HG03103 (cell line): Measurements from ENCODE around the gene ARID1B.
A peak's percentile ranks its signal among the peaks of the same experiment; 100 is the strongest.
"Not testable (repeated sequence)": the region's sequence is repeated elsewhere in the genome, so short reads cannot be mapped to it uniquely, and the experiment has no call there.

Experiments
- ATAC-seq: cut with Tn5 transposase; IDR thresholded peaks from one replicate; pipeline ENCODE4 v1.9.1; 2021; ENCODE audit warnings: low read depth; ENCODE audit not compliant: unreplicated experiment

The ARID1B gene

GRCh38 chr6:156980515-156980914, 203.3 kb downstream of the ARID1B start:
- no peak for ATAC-seq

DNA sequence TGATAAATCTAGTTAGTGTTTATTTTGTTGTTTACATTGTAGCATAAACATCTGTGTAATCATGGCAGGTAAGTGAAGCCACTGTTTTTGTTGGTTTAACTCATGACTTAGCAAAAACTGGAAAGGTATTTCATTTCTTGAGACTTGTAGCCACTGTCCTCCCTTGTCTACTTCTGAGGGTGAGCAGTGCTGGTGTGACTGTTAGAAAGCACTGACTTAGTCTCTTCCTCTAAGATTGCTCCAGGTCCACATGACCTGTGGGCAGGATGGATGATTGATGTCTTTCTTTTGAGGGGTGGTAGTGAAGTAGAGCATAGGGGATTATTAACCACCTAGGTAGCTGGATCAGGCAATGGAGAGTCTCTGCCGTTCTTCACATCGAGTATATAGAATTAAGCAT, 203.8 kb downstream of the ARID1B start:
- no peak for ATAC-seq

GRCh38 chr6:156982168-156982567, 205.0 kb downstream of the ARID1B start:
- ATAC-seq, result no peak

DNA sequence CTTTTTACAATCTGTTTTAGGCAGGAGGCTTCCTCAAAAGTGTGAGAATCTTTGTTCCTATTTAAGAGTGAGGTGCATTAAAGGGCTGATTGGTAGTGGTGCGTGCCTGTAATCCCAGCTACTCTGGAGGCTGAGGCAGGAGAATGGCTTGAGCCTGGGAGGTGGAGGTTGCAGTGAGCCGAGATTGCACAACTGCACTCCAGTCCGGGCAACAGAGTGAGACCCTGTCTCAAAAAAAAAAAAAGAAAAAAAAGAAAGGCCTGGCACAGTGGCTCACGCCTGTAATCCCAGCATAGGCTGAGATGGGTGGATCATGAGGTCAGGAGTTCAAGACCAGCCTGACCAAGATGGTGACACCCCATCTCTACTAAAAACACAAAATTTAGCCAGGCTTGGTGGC, 205.7 kb downstream of the ARID1B start:
- not testable (repeated sequence) for ATAC-seq

GRCh38 chr6:156984178-156984738, 207.1 kb downstream of the ARID1B start:
- ATAC-seq, result no peak

- ATAC-seq, result no peak
Observed at GRCh38 chr6:156985309-156985708, 208.1 kb downstream of the ARID1B start.

DNA sequence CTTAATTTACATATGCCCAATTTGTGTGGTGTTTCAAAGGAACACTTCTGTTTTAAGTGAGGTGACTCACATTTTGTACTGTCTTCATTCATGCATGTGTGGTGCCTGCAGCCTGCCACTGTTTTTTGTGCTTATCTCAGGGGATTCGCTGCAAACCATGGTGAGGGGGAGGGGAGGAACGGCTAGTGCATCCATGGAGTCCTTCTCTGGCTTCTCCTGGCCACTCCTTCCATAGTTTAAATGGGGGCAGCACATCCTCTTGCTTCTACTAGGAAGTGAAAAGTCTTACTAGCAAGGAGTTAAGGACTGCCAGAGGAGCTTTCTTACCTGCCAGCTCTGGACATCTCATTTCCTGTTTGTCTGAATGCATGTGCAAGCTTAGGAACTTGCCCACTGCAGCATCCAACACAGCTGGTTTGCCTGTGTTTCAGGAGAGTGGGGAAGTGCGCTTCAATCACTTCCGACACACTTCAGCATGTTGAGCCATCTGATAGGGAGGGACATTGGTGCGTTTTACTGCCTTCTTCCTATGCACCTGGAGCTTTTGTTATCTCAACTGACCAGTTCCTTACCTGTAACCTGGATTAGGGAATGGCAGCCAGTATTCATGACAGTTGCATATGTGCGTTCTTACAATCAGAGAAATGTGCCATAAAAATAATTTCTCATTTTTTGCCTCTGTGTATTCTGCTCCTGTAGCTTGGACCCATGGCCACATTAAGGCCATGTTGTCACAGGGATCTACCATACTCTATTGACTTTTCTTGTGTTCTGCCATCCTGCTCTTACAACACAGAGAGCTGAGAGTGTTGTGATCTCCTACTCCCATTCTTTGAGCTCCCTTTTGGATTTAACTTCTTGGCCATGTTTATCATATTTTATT, 211.3 kb downstream of the ARID1B start:
- ATAC-seq, result peak; percentile 76

- ATAC-seq, result no peak
Observed at GRCh38 chr6:156989159-156989806, 212.1 kb downstream of the ARID1B start.

DNA sequence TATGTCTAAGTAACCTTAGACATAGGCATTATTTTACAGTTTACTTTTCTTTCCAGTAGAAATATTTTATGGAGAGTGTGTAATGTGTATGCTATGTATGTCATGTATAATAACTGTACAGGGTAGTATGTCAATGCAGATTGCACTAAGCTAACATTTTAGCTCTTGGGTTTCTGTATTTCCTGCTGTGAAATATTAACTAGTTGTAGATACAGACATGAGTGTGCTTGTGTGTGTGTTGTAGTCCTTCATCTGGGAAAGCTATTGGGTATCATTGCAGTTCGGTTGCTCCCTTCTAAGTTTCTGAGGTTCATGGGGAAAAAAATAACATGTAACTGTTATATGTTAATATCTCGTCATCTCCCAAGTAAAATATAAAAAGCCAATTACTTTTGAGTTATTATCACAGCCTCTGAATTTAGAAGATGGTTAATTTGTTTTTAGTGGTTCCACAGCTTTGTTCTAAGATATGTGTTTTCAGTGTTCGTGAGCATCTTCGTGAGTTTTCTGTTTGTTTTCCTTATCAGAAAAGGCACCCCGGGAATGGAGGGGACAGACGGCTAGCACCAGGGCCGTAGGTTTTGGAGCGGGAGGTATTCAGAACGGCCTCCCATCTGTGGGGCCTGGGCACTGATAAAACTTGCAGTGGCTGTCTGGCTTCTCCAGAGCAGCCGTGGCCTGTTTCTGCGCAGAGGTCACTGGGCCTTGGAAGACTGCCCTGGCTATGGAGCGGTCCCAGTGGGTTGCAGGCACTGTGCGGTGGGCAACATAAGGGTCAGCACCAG, 215.0 kb downstream of the ARID1B start:
- no peak for ATAC-seq

DNA sequence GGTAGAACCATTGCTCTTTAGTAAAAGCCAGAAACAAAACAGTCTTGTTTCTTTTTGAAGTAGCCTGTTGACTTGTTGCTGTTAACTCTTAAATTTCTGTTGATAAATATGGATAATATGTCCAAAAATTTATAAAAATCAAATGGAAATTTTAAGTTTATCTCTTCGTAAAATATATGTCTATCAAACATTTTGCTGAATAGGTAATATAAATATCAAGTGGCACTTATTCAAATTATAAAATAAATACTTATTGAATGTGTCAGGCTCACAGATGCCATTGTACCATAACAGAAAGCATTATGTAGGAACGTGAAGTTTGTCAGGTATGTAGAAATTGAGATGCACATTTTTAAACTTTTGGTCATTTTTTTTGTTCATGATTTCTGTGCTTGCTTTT, 216.5 kb downstream of the ARID1B start:
- ATAC-seq, result no peak

DNA sequence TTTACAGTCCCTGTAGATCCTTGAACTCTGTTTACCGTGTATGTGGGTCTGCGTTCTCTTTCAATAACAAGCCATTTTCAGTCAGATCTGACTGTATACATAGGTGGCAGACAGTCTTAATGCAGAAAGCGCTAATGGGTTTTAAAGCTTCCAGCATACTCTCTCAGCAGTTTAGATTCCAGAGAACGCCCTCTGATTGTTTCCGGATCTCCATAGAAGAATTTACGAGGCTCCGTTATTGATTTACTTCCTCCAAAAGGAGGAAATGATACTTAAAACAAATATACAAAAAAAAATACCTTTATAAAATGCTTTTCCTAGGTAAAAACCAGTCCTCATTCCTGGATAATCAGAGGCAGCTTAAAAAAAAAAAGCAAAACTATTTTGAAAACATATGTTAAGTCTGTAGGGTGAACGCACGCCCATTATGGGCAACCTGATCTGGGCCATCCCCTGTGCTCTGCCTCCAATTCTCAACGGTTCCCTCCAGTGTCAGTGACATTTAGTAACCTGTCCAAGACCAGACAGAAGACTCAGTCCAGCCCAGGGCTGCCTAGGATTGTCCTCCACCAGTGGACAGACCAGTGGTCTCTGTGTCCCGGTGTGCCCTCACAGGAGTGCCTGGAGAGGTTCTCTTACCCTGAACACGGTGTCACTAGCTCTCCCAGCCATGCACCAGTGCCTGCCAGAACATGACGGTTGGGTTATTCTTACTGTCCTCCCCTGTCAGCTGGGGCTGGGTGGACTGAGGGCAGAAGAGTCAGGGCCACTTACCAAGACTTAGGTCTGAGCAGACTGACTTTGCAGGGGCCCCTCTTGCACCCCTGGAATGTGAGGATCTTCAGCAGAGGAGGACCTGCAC, 217.3 kb downstream of the ARID1B start:
- no peak for ATAC-seq

GRCh38 chr6:156995502-156995901, 218.3 kb downstream of the ARID1B start:
- no peak for ATAC-seq

DNA sequence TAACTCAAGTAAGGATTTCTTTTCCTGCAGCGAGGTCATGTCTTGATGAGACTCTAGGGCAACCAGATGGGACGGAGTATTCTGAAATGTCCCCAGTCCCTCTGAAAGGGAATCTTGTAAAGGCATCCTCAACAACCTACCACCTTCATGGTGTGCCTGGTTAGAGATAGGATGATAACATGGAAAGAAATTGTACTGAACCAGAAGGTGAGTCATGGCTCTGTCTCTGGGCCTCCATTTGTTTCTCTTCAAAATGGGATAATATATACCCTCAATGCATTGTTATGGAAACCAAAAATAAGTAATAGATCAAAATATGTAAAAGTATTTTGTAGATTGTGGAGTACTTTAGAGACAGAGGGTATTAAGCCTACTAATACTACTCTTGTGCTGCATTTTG, 219.1 kb downstream of the ARID1B start:
- ATAC-seq, result no peak

DNA sequence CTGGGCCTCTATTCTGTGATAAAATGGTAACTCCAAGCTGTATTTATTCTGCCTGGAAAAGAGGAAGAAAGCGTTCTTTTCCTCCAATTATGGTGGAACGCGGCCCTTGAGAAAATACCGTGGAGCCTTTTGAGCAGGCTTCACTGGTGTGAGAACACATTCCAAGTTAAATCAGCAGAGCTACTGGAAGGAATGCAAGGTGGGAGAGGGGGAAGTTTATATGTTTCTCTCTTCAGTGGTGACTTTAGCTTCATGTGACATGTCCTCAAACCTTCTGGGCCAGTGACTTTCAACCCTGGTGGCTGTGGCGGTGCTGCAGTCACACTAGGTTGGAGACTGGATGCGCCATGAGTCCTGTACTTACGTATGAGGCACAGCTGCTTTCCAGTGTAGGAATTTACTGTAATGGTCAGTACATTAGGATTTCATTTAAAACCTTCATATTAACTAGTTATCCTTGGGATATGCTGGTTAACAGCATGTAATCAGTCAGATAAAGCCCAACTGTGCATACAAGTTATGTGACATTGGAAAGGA, 221.7 kb downstream of the ARID1B start:
- no peak for ATAC-seq

DNA sequence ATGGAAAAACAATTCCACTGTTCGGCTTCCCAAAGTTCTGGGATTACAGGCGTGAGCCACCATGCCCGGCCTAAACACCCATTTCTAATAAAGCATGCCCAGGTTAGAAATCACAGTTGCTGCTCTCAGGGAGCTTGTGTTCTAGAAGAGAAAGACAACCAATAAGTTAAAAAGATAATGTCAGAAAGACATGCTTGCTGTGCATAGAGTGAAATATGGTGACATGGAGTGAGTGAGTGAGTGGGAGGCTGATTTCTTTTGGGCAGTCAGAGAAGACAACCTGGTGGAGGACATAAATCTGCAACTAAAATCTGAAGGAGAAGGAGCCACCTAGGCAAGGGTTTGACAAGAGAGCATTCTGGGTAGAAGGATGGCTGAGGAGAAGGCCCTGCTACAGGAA, 222.6 kb downstream of the ARID1B start:
- no peak for ATAC-seq

DNA sequence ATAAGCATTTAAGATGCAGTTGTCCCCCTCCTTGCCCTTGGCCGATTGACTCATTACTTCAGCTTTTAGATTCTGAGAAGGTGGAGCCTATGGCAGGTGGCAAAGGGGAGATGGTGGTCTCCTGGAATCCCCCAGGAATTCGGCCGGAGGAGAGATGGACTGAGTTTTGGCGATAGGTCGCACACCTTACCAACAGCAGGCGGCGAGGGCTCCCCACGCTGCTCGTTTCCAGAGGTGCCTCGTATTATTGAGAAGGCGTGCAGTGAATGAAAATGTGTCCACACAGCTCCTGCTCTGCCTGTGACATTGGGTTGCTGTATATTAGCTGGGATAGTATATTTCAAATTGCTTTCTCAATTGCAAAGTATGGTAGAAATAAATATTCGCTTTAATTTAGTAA, 224.5 kb downstream of the ARID1B start:
- ATAC-seq, result no peak

- ATAC-seq, result no peak
Observed at GRCh38 chr6:157002774-157003173, 225.6 kb downstream of the ARID1B start.

DNA sequence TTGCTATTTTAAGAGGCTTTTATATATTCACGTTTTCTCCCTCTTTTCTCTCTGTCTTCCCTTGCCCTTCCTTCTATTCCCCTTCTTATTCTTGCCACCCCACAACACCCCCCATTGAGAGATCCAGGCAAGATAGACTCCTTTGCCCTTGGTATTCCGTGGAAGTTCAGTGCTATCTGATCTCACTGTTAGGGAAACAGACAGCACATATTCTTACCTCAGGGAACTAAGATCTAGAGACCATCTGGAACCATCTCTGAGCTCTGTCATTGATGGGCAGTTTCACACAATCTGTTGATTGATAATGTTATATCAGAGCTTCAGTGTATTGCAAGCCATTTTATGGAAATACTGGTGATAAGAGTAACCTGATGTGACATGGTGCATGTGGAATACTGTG, 228.8 kb downstream of the ARID1B start:
- ATAC-seq, result no peak

- no peak for ATAC-seq
Observed at GRCh38 chr6:157008568-157008967, 231.4 kb downstream of the ARID1B start.

GRCh38 chr6:157012355-157012754, 235.2 kb downstream of the ARID1B start:
- ATAC-seq, result no peak
